Dendritic cell treated with granulocyte-macrophage colony-stimulating factor and Interleukin-4, amounts not matched to agents 40 ng/mL and 50 ng/mL, for 4 days (primary cell): ENCODE results near the gene FRMPD1.

ENCODE experiments used
- H3K27ac Mint-ChIP-seq: one replicate; pipeline ENCODE4 v1.8.0; 2022; ENCODE audit warnings: mild to moderate bottlenecking, mixed read lengths
- H3K27me3 Mint-ChIP-seq: one replicate; pipeline ENCODE4 v1.8.0; 2022; ENCODE audit warnings: mild to moderate bottlenecking, mixed read lengths
- H3K36me3 Mint-ChIP-seq: one replicate; pipeline ENCODE4 v1.8.0; 2022; ENCODE audit warnings: low read depth, mixed read lengths
- H3K4me1 Mint-ChIP-seq: one replicate; pipeline ENCODE4 v1.8.0; 2022; ENCODE audit warnings: low read depth, mixed read lengths
- H3K4me3 Mint-ChIP-seq: one replicate; pipeline ENCODE4 v1.8.0; 2022; ENCODE audit warnings: mild to moderate bottlenecking, moderate library complexity, mixed read lengths
- H3K9me3 Mint-ChIP-seq: one replicate; pipeline ENCODE4 v1.8.0; 2022; ENCODE audit warnings: mixed read lengths
- intact Hi-C: fragments of 100-400 bp; cut with micrococcal nuclease; formaldehyde crosslinking; loops from one replicate; pipeline ENCODE4 v1.15.0; 2022

The FRMPD1 gene

DNA sequence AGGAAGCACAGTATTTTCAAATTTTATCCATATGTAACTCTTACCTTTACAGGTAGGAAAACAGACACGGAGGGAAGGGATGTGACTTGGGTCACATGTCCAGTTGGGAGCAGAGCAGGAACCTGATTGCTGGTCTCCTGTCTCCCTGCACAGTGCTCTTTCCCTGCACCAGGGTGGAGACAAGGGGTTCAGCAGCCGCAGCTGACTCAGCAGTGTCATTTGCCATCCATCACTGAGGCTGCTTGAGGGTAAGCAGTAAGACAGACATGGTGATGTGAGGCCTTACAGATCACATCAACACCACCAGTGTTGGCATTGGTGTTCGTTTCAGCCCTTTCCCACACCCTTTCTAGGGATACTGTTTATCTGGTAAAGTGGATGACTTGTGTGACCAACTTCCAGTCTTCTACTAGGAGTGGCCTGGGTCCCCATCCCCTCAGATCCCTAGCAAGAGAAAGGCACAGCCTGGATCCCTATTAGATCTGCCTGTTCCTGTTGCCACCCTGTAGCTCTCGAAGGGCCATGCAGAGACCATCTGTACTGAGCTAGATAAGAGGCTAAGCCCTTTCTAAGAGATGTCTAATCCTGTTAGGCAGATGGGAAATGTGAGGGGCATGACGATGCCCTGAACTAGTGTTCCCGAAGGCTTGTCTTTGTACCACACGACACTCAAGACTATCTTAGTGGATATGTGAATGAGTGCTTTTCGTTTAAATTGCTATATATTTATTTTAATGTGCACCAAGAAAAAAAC lies 29.1 kb downstream of the FRMPD1 start:
- H3K4me3 Mint-ChIP-seq = no peak overlapping the region
- peaks cover 5% of the 10 kb centered on the region for H3K27me3 Mint-ChIP-seq
- no peak overlapping the region for H3K27ac Mint-ChIP-seq
- H3K36me3 Mint-ChIP-seq = no peaks in the 10 kb centered on the region
- intact Hi-C loops = no loop called here
- no peaks in the 10 kb centered on the region for H3K4me1 Mint-ChIP-seq
- H3K9me3 Mint-ChIP-seq = no peaks in the 10 kb centered on the region

DNA sequence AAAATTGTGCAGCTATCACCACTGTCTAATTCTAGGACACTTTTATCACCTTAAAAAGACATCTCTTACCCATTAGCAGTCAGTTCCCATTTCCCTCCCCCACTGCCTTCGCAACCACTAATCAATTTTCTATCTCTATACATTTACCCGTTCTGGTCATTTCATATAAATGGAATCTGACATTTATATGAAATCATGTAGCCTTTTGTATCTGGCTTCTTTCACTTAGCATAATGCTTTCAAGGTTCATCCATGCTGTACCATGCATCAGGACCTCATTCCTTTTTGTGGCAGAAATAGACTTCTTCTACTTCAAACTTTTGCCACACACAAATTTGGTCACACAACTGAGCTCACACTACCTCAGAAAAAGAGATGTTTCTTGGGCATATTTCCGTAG lies 32.2 kb downstream of the FRMPD1 start:
- no peaks in the 10 kb centered on the region for H3K36me3 Mint-ChIP-seq
- intact Hi-C loops = no loop called here
- no peak overlapping the region for H3K27ac Mint-ChIP-seq
- no peaks in the 10 kb centered on the region for H3K4me1 Mint-ChIP-seq
- H3K9me3 Mint-ChIP-seq = no peaks in the 10 kb centered on the region
- H3K27me3 Mint-ChIP-seq = peaks cover 6% of the 10 kb centered on the region
- H3K4me3 Mint-ChIP-seq = no peak overlapping the region

DNA sequence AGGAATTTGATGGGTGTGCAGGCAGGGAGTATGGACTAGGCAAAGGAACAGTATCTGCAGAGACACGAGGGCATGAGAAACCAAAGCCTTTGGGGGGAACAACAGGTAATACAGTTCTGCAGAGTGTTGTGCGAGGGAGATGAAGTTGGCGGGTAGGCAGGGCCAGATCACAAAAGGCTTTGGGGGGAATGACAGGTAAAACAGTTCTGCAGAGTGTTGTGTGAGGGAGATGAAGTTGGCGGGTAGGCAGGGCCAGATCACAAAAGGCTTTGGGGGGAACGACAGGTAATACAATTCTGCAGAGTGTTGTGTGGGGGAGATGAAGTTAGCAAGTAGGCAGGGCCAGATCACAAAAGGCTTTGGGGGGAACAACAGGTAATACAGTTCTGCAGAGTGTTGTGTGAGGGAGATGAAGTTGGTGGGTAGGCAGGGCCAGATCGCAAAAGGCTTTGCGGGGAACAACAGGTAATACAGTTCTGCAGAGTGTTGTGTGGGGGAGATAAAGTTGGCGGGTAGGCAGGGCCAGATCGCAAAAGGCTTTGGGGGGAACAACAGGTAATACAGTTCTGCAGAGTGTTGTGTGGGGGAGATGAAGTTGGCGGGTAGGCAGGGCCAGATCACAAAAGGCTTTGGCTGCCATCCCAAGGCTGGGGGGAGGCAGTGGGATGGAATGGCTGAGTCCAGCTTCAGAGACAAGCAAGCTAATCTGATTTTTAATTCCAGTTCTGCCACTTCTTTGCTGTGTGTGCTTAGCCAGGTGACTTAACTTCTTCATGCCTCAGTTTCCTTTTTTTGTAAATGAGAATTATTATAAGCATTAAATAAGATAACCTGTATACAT lies 33.0 kb downstream of the FRMPD1 start:
- Mint-ChIP-seq H3K27ac (no peak overlapping the region), H3K4me1 (no peaks in the 10 kb centered on the region), H3K4me3 (no peak overlapping the region), H3K9me3 (no peaks in the 10 kb centered on the region), H3K27me3 (peaks cover 6% of the 10 kb centered on the region), H3K36me3 (no peaks in the 10 kb centered on the region)
- intact Hi-C loops = no loop called here

DNA sequence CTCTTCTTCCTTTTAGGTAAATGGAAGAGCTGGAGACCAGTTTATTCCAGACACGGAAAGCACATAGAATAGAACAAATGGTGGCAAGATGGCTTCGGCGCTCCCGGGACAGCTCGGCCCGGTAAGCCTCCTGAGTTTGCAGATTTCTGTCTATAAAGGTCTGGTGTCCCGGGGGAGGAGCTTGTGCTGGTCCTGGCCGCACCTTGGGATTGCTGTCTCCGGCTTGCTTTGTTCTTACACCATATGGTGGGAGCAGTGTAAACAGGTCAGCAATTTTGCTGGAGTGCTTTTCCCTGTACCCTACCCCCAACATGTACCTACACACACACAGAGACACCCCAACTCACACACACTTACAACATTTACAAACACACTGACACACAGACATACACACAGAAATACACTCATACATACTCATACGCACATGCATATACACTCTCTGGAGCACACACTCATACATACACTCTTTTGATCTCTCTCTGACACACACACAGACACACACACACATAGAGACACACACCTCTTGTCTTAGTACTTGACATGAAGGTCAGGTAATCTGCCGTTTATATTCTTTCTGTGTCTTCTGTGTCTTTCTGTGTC lies 42.0 kb downstream of the FRMPD1 start:
- Mint-ChIP-seq H3K4me3 (no peak overlapping the region), H3K9me3 (no peaks in the 10 kb centered on the region), H3K27ac (no peak overlapping the region), H3K36me3 (no peaks in the 10 kb centered on the region), H3K4me1 (no peaks in the 10 kb centered on the region), H3K27me3 (peaks cover 8% of the 10 kb centered on the region)
- intact Hi-C loops = no loop called here

DNA sequence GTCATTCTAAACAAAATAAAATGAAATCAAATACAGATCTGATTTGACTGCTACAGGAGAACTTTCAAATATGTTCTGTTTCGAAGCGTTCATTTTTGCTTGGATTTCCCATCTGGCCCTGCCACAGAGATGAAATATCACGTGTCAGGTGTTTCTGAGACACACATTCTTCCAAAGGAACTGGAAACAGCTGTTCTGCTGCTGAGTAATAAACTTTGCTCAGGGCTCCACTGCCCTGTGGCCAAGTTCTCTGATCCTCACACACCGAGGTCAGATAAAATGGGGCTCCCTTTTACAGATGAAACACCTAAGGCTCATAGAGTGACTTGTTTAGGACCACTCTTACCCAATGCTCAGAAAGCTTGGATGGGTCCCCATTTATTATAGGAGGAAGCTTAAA lies 42.5 kb downstream of the FRMPD1 start:
- H3K27me3 Mint-ChIP-seq = peaks cover 8% of the 10 kb centered on the region
- no peaks in the 10 kb centered on the region for H3K4me1 Mint-ChIP-seq
- H3K36me3 Mint-ChIP-seq = no peaks in the 10 kb centered on the region
- H3K27ac Mint-ChIP-seq = no peak overlapping the region
- no peak overlapping the region for H3K4me3 Mint-ChIP-seq
- intact Hi-C loops = no loop called here
- no peaks in the 10 kb centered on the region for H3K9me3 Mint-ChIP-seq

DNA sequence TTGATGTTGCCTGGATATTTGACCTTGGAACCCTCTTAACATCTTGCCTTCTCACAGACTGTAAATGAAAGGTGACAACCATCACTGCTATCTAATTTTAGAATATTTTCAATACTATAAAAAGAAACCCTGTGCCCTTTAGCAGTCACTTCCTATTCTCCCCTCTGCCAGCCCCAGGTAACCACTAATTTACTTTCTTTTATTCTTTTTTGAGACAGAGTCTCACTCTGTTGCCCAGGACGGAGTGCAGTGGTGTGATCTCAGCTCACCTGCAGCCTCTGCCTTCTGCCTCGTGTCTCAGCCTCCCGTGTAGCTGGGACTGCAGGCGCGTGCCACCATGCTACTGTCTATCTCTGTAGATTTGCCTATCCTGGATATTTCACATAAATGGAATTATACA lies 43.6 kb downstream of the FRMPD1 start:
- Mint-ChIP-seq H3K4me1 (no peaks in the 10 kb centered on the region), H3K9me3 (no peaks in the 10 kb centered on the region), H3K4me3 (no peak overlapping the region), H3K27me3 (peaks cover 6% of the 10 kb centered on the region), H3K36me3 (no peaks in the 10 kb centered on the region), H3K27ac (no peak overlapping the region)
- intact Hi-C loops = no loop called here

DNA sequence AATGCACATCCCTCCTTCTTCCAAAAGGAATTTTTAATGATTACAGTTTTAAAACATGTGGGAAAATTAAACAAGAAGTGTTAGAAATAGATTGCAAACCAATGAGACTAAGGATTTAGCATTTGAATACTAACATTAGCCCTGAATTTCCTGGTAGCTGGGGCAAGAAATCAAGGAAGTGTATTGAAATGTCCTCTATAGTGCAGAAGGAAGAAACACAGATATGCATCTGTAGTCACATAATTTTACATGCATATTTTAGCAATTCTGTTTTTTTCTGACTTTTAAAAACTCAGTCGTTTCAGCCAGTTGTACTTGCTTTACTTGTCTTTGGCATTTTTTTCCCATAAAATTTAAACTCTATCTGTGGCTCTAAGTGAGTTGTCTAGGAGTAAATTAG lies 45.8 kb downstream of the FRMPD1 start:
- intact Hi-C loops = no loop called here
- Mint-ChIP-seq H3K4me3 (no peak overlapping the region), H3K9me3 (no peaks in the 10 kb centered on the region), H3K27me3 (peaks cover 5% of the 10 kb centered on the region), H3K4me1 (no peaks in the 10 kb centered on the region), H3K36me3 (no peaks in the 10 kb centered on the region), H3K27ac (no peak overlapping the region)

DNA sequence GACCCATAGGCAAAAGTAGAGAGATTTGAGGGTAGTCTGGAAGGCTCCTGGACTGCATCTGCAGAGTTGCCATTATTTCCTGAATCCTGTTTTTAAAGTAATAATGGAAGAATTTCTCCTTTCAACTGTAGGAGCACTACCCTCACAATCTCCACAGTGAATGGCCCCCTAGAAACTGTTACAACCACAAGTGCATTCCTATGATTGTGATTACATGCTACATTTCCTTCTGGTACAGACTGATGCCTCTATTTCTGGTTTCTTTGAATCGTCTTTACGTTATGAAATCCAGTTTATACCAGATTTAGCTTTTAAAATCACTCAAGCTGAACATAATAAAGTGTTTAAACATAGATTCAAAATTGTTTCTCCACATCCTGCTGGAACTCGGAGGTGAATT lies 49.4 kb downstream of the FRMPD1 start:
- no peaks in the 10 kb centered on the region for H3K36me3 Mint-ChIP-seq
- no peaks in the 10 kb centered on the region for H3K4me1 Mint-ChIP-seq
- no peak overlapping the region for H3K4me3 Mint-ChIP-seq
- peaks cover 2% of the 10 kb centered on the region for H3K27me3 Mint-ChIP-seq
- no peaks in the 10 kb centered on the region for H3K9me3 Mint-ChIP-seq
- no peak overlapping the region for H3K27ac Mint-ChIP-seq
- intact Hi-C loops = no loop called here

DNA sequence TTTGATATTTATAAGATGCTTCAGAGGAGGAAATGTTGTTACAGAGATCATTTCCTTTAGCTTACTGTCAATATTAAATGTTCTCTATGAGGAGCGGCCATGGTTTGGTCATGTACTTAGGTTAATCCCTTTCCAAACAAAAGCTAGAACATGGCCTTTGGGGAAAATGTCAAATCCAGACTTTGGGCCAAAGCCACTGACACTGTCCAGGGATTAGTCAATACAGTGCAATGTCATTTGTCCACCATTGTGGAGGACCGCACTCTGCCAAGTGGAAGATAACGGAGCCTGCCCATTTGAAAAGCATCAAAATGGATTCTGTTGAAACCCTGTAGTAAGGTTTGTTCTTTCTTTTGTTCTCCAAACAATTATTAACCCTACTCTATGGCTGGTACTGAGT lies 50.1 kb downstream of the FRMPD1 start:
- Mint-ChIP-seq H3K4me1 (no peaks in the 10 kb centered on the region), H3K27ac (no peak overlapping the region), H3K27me3 (peaks cover 2% of the 10 kb centered on the region), H3K4me3 (no peak overlapping the region), H3K9me3 (no peaks in the 10 kb centered on the region), H3K36me3 (no peaks in the 10 kb centered on the region)
- intact Hi-C loops = no loop called here

DNA sequence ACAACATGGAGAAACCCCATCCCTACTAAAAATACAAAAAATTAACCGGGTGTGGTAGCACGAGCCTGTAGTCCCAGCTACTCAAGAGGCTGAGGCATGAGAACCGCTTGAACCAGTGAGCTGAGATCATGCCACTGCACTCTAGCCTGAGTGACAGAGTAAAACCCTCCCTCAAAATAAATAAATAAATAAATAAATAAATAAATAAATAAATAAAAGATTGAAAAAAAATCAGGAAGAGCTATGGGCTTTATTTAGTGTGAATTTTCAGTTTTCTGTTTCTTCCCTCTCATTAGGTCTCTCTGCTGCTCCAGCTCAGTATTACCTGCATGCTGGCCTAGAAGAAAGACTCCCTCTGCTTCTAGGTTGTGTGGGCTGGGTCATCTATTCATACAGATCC lies 55.0 kb downstream of the FRMPD1 start:
- H3K4me3 Mint-ChIP-seq = no peak overlapping the region
- intact Hi-C loops = no loop called here

DNA sequence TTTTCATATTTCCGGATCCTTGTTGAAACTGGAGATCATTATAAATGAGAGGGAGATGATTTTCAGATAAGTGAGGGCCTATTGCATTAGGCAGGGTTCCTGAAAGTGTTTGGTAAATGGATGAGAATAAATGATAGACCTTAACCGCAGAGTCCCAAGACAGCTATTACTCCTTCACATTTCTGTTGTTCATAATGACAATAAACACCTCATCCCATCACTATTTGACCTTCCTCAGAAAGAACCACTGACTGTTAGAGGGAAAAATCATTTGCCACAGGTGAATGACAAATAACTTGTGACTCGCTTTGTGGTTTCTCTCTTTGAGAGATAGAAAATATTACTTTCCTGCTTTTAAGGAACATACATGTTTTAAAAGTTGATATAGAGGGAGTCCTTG lies 55.5 kb downstream of the FRMPD1 start:
- H3K27ac Mint-ChIP-seq = no peak overlapping the region
- H3K4me1 Mint-ChIP-seq = no peaks in the 10 kb centered on the region
- no peaks in the 10 kb centered on the region for H3K36me3 Mint-ChIP-seq
- H3K4me3 Mint-ChIP-seq = no peak overlapping the region
- H3K27me3 Mint-ChIP-seq = peaks cover 2% of the 10 kb centered on the region
- no peaks in the 10 kb centered on the region for H3K9me3 Mint-ChIP-seq
- intact Hi-C loops = no loop called here

More for the DNA sequence above, 55.0 kb downstream of the FRMPD1 start:
- Mint-ChIP-seq H3K27ac (no peak overlapping the region), H3K9me3 (no peaks in the 10 kb centered on the region), H3K4me1 (no peaks in the 10 kb centered on the region), H3K36me3 (no peaks in the 10 kb centered on the region), H3K27me3 (peaks cover 2% of the 10 kb centered on the region)

DNA sequence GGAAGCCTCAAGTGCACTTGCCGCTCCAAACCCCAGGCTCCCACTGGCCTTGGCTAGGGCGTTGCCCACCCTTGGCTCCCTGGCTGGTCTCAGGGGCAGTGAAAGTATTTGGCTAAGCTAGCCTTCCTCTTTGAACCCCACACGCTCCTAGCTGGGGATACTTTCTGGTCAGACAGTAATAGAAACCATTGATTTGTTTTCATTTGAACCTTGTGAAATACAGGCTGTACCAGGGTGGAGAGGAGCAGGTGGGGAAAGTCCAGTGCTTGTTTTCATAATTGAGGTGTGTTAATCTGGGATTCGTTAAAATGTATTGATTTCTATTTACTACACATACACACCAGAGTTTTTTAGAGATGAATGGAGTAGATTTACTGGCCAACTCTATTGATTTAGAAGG lies 57.0 kb downstream of the FRMPD1 start:
- Mint-ChIP-seq H3K9me3 (no peaks in the 10 kb centered on the region), H3K4me3 (no peak overlapping the region), H3K27me3 (peaks cover 2% of the 10 kb centered on the region), H3K27ac (no peak overlapping the region), H3K36me3 (no peaks in the 10 kb centered on the region), H3K4me1 (no peaks in the 10 kb centered on the region)
- intact Hi-C loops = no loop called here

DNA sequence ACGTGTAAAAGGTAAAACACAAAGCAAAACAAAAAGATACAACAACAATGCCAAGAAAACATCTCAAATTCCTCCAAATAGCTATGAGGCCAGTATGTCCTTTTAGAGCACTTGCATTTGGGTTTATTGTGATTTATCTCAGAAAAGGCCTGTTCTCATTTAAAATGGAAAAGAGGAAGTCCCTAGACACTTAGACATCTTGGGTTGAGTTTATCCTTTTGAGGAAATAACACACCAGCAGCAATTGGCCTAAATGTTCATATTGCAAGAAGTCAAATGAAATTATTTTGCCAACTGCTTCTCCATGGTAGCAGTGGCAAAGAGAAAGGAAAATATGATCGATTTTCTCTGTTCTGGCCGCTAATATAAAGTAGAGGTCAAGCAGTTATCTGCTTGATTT lies 59.3 kb downstream of the FRMPD1 start:
- Mint-ChIP-seq H3K4me3 (no peak overlapping the region), H3K36me3 (no peaks in the 10 kb centered on the region), H3K4me1 (no peaks in the 10 kb centered on the region), H3K9me3 (no peaks in the 10 kb centered on the region), H3K27ac (no peak overlapping the region), H3K27me3 (peaks cover 1% of the 10 kb centered on the region)
- intact Hi-C loops = no loop called here

DNA sequence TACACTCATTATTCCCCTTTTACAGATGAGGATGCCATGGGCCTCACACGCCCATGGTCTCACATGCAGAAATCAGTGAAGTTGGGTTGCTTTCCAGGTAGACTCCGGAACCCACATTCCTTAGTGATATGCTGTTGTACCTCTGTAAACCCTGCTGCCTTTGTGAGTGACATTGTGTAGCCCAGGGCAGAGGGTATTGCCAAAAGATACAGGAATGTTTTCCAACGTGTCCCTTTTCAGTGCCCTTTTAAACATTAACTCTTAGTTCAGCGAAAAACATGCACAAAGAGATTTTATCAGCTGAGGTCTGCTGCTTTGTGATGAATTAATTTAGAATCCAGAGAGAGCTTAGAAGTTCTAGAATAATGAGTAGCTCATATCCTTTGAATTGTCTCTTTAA lies 64.5 kb downstream of the FRMPD1 start:
- no peak overlapping the region for H3K4me3 Mint-ChIP-seq
- H3K4me1 Mint-ChIP-seq = no peaks in the 10 kb centered on the region
- no peaks in the 10 kb centered on the region for H3K9me3 Mint-ChIP-seq
- intact Hi-C loops = no loop called here
- H3K27me3 Mint-ChIP-seq = peaks cover 4% of the 10 kb centered on the region
- H3K36me3 Mint-ChIP-seq = no peaks in the 10 kb centered on the region
- no peak overlapping the region for H3K27ac Mint-ChIP-seq
